Activated CD8-positive, alpha-beta T cell treated with anti-CD3 and anti-CD28 coated beads, Interleukin-2, amount 10 ng/mL, durations not matched to agents 7 days and 5 days (primary cell): Measurements from ENCODE around the gene PVALEF. TPM values are rescaled to one million over a fixed set of nuclear protein-coding genes. Genes with fewer than 3 reads are reported as not detected.

Experiments used
- ATAC-seq: fragments of 150-1000 bp; cut with Tn5 transposase; one replicate; pipeline ENCODE4 v1.10.0; 2021; ENCODE audit warnings: moderate library complexity
- CTCF ChIA-PET: fragments of 350-600 bp; sonication (Branson Sonifier 250); formaldehyde crosslinking; loops from one replicate; lab custom pipeline; 2021; ENCODE audit warnings: antibody characterized with exemption; lab: Charles Lee
- POLR2A ChIA-PET: fragments of 350-600 bp; sonication (Branson Sonifier 250); formaldehyde crosslinking; loops from one replicate; lab custom pipeline; 2021; ENCODE audit warnings: antibody characterized with exemption; lab: Charles Lee
- DNase-seq: peaks from one replicate; pipeline ENCODE4 v3.0.0-alpha.2; 2020
- H3K27ac Mint-ChIP-seq: one replicate; pipeline ENCODE4 v1.8.0; 2021; ENCODE audit warnings: mild to moderate bottlenecking, mixed read lengths
- H3K27me3 Mint-ChIP-seq: one replicate; pipeline ENCODE4 v1.8.0; 2021; ENCODE audit warnings: low read depth, mixed read lengths
- H3K36me3 Mint-ChIP-seq: one replicate; pipeline ENCODE4 v1.8.0; 2021; ENCODE audit warnings: low read depth, mixed read lengths
- H3K4me1 Mint-ChIP-seq: one replicate; pipeline ENCODE4 v1.8.0; 2021; ENCODE audit warnings: low read depth, mixed read lengths
- H3K4me3 Mint-ChIP-seq: one replicate; pipeline ENCODE4 v1.8.0; 2021; ENCODE audit warnings: mild to moderate bottlenecking, mixed read lengths
- H3K9me3 Mint-ChIP-seq: one replicate; pipeline ENCODE4 v1.8.0; 2022; ENCODE audit warnings: mixed read lengths; ENCODE audit not compliant: insufficient read depth
- total RNA-seq, 2 experiments: library from RNA; stranded (reverse); gene quantifications; one replicate each; pipeline ENCODE4 v1.2.3, GENCODE V29; 2021

PVALEF gene
- total RNA-seq, 2 experiments from 2014 or later = not detected

- no peak for DNase-seq
- H3K27me3 Mint-ChIP-seq = no peaks in the 10 kb centered on the region
- H3K4me3 Mint-ChIP-seq = no peak overlapping the region
- ATAC-seq = no peak
- H3K9me3 Mint-ChIP-seq = no peaks in the 10 kb centered on the region
- POLR2A ChIA-PET = no interaction called here
- CTCF ChIA-PET = no interaction called here
- H3K36me3 Mint-ChIP-seq = no peaks in the 10 kb centered on the region
- H3K27ac Mint-ChIP-seq = no peak overlapping the region
- H3K4me1 Mint-ChIP-seq = no peaks in the 10 kb centered on the region
Observed at GRCh38 chr17:81209141-81209540, 43.8 kb downstream of the PVALEF start.

DNA sequence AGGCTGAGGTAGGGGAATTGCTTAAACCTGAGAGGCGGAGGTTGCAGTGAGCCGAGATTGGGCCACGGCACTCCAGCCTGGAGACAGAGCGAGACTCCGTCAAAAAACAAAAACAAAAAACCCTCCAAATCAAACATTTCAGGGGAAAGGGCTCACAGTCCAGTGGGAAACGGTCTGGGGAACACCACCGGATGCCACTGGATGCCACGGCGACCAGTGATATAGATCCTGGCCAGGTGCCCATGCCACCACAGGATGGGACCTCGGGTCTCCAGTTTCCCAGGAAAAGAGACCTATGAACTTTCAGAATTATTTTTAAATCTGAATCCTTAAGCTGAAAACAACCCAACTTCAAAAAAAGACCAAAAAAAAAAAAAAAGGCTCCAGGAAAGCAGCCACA lies 45.2 kb downstream of the PVALEF start:
- H3K36me3 Mint-ChIP-seq = no peaks in the 10 kb centered on the region
- ChIA-PET CTCF (no interaction called here), POLR2A (interaction anchor here (0.6 kb wide), 1 partner anchor 24 kb away, joined by 3 read pairs; no protein-coding TSS in a partner anchor)
- no peak overlapping the region for H3K4me3 Mint-ChIP-seq
- H3K27me3 Mint-ChIP-seq = no peaks in the 10 kb centered on the region
- no peaks in the 10 kb centered on the region for H3K4me1 Mint-ChIP-seq
- H3K9me3 Mint-ChIP-seq = no peaks in the 10 kb centered on the region
- H3K27ac Mint-ChIP-seq = no peak overlapping the region
- DNase-seq (no peak), ATAC-seq (no peak)

DNA sequence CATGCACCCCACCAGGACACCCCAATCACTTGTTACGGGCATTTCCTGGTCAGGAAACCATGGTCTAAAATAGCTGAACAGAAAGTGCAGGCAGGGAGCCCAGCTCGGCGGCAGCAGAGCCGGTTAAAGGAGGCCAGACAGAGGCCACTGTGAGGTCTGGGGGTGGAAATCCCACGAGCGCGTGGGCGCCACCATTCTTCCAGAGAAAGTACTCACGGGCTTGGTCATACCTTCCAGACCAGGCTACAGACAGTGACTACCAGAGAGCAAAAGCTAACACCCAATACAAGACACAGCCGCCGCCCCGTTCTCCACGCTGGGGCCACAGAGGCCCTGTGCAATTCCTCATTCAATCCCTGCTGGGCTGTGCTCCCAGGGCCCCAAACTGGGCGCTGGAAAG lies 45.6 kb downstream of the PVALEF start:
- Mint-ChIP-seq H3K4me3 (no peak overlapping the region), H3K9me3 (no peaks in the 10 kb centered on the region), H3K36me3 (no peaks in the 10 kb centered on the region), H3K4me1 (no peaks in the 10 kb centered on the region), H3K27me3 (no peaks in the 10 kb centered on the region), H3K27ac (no peak overlapping the region)
- ChIA-PET CTCF (no interaction called here), POLR2A (interaction anchor here (0.6 kb wide), 1 partner anchor 25 kb away, joined by 3 read pairs; no protein-coding TSS in a partner anchor)
- ATAC-seq (no peak), DNase-seq (no peak)

- POLR2A ChIA-PET = interaction anchor here (0.5 kb wide), 1 partner anchor 23 kb away, joined by 3 read pairs; no protein-coding TSS in a partner anchor
- Mint-ChIP-seq H3K27ac (no peak overlapping the region), H3K36me3 (no peaks in the 10 kb centered on the region), H3K27me3 (no peaks in the 10 kb centered on the region), H3K9me3 (no peaks in the 10 kb centered on the region), H3K4me3 (no peak overlapping the region), H3K4me1 (no peaks in the 10 kb centered on the region)
- CTCF ChIA-PET = no interaction called here
- ATAC-seq = no peak
- DNase-seq = no peak
Observed at GRCh38 chr17:81212365-81212764, 47.1 kb downstream of the PVALEF start.

DNA sequence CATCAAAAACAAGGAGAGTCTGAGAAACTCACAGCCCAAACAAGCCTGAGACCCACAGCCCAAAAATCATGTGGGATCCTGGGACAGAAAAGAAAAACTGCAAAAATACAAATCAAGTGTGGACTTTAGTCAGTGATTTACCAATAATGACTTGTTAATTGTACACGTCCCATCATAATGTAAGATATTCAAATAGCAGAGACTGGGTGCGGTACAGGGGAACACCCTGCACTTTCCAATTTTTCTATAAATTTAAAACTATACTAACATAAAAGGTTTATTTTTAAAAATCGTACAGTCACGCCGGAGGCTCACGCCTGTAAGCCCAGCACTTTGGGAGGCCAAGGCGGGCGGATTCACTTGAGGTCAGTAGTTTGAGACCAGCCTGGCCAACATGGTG lies 48.7 kb downstream of the PVALEF start:
- DNase-seq = no peak
- peaks cover under 1% of the 10 kb centered on the region for H3K36me3 Mint-ChIP-seq
- no peak overlapping the region for H3K27ac Mint-ChIP-seq
- ATAC-seq = no peak
- no peak overlapping the region for H3K4me3 Mint-ChIP-seq
- POLR2A ChIA-PET = no interaction called here
- no peaks in the 10 kb centered on the region for H3K4me1 Mint-ChIP-seq
- no peaks in the 10 kb centered on the region for H3K9me3 Mint-ChIP-seq
- CTCF ChIA-PET = no interaction called here
- H3K27me3 Mint-ChIP-seq = no peaks in the 10 kb centered on the region

DNA sequence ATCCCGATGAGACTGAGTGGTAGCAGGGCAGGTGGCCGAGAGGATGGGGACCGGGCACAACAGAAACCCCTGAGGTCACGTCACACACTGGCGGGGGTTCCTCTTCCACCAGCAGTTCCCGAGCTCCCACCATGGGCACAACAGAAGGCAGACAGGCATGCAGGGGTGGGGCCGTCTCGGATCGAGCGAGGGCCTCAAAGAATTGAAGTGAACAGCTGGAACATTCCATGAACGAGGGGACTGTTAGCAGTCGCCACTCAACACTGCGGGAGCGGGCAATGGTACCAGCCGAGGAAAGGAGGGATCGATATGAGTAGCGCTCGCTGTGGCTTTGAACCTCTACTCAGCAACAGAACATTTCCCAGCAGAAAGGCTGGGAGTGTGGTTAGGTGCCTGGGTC lies 52.2 kb downstream of the PVALEF start:
- H3K4me1 Mint-ChIP-seq = peaks cover 10% of the 10 kb centered on the region
- peaks cover 2% of the 10 kb centered on the region for H3K36me3 Mint-ChIP-seq
- CTCF ChIA-PET = no interaction called here
- H3K4me3 Mint-ChIP-seq = no peak overlapping the region
- ATAC-seq = no peak
- no peak for DNase-seq
- H3K27me3 Mint-ChIP-seq = no peaks in the 10 kb centered on the region
- H3K9me3 Mint-ChIP-seq = no peaks in the 10 kb centered on the region
- POLR2A ChIA-PET = no interaction called here
- H3K27ac Mint-ChIP-seq = no peak overlapping the region

DNA sequence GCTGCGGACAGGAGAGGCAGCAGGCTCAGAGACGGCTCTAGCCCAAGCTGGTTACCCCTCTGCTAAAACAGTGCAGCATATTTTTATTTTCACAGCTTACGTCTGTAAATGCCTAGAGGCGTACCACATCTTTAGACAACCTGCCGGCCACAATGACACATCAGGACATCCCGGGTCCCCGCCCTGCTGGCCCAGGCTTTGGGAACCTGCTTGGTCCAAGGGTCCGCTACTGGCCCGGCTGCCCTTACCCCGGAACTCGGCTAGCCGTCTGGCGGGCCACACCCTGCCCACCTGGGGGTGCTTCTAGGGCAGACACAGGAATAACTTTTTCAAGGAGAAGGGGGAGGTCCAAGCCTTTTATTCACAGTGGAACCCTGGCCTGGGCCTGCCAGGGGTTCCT lies 53.2 kb downstream of the PVALEF start:
- Mint-ChIP-seq H3K4me1 (peaks cover 12% of the 10 kb centered on the region), H3K36me3 (peaks cover 2% of the 10 kb centered on the region), H3K9me3 (no peaks in the 10 kb centered on the region), H3K4me3 (no peak overlapping the region), H3K27me3 (no peaks in the 10 kb centered on the region), H3K27ac (no peak overlapping the region)
- ChIA-PET CTCF (no interaction called here), POLR2A (no interaction called here)
- no peak for DNase-seq
- no peak for ATAC-seq

DNA sequence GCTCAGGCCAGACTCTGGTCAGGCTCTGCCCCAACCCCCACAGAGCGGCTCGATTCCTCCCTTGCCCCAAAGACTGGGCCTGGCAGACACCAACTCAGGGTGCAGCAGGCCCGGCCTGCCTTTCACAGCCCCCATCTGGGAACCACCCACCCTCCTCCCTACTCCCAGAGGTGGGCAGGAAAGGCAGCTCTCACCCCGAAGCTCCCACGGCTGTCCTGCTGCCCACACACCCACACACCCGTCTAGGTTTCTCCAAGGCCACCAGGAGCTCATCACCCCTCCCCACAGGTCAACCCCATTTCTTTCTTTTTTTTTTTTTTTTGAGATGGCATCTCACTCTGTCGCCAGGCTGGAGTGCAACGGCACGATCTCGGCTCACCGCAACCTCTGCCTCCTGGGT lies 53.7 kb downstream of the PVALEF start:
- H3K27me3 Mint-ChIP-seq = no peaks in the 10 kb centered on the region
- ATAC-seq (no peak), DNase-seq (no peak)
- no peaks in the 10 kb centered on the region for H3K9me3 Mint-ChIP-seq
- no peak overlapping the region for H3K4me3 Mint-ChIP-seq
- H3K36me3 Mint-ChIP-seq = peaks cover 4% of the 10 kb centered on the region
- H3K27ac Mint-ChIP-seq = no peak overlapping the region
- ChIA-PET POLR2A (no interaction called here), CTCF (no interaction called here)
- H3K4me1 Mint-ChIP-seq = peaks cover 17% of the 10 kb centered on the region

- Mint-ChIP-seq H3K36me3 (peaks cover 4% of the 10 kb centered on the region), H3K27ac (no peak overlapping the region), H3K4me3 (no peak overlapping the region), H3K4me1 (peaks cover 17% of the 10 kb centered on the region), H3K9me3 (no peaks in the 10 kb centered on the region), H3K27me3 (no peaks in the 10 kb centered on the region)
- CTCF ChIA-PET = no interaction called here
- DNase-seq (no peak), ATAC-seq (no peak)
- POLR2A ChIA-PET = interaction anchor here (1.1 kb wide), 1 partner anchor 12 kb away, joined by 4 read pairs; no protein-coding TSS in a partner anchor
Observed at GRCh38 chr17:81219476-81220180, 54.3 kb downstream of the PVALEF start.

- POLR2A ChIA-PET = no interaction called here
- DNase-seq (no peak), ATAC-seq (no peak)
- CTCF ChIA-PET = interaction anchor here (0.6 kb wide), 1 partner anchor 79 kb away, joined by 4 read pairs; no protein-coding TSS in a partner anchor
- no peaks in the 10 kb centered on the region for H3K9me3 Mint-ChIP-seq
- H3K27ac Mint-ChIP-seq = peak overlapping the region; percentile 11
- peak overlapping the region; percentile 63 for H3K4me3 Mint-ChIP-seq
- H3K36me3 Mint-ChIP-seq = peaks cover 4% of the 10 kb centered on the region
- H3K4me1 Mint-ChIP-seq = peaks cover 17% of the 10 kb centered on the region
- H3K27me3 Mint-ChIP-seq = no peaks in the 10 kb centered on the region
Observed at GRCh38 chr17:81221371-81221841, 56.1 kb downstream of the PVALEF start.

DNA sequence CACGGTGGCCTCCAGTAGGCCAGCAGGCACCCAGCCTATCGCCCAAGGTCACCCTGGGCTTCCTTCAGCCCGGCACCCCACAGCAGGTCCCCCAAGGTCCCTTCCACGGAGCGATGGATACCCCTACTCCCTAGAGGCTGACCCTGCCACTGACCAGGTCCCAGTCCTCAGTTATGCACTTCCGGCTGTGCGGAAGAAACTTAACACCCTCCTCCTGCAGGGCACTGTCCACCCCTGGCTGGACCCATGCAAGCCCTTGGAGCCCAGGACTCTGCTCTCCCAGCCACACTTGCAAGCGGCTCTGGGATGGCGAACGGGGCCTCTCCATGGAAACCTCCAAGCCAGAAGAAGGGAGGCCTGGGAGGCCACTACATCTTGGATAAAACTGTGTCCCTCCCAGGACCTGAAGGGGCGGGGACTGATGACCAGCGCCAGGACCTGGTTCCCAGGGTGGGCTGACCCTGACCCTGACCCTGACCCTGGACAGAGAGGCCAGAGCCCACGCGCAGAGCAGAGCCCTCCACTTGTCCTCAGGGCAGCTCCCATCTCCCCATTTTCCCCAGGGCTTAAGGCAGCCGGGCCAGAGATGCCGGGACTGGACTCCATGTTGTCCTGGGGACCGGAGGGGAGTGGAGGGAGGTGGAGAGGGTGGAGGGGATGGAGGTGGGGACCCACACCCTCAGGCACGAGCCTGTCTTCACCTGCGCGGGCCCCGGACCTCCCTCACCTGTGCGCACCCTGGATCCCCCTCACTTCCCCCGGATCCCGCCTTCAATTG lies 56.7 kb downstream of the PVALEF start:
- DNase-seq = no peak
- Mint-ChIP-seq H3K4me3 (peak overlapping the region; percentile 63), H3K27ac (peak overlapping the region; percentile 11)

GRCh38 chr17:81222620-81222905 lies 57.3 kb downstream of the PVALEF start:
- POLR2A ChIA-PET = interaction anchor here (1.2 kb wide), 1 partner anchor 16 kb away, joined by 9 read pairs; the partner anchor contains the start of genes NDUFAF8 and TEPSIN
- no peak for ATAC-seq
- CTCF ChIA-PET = interaction anchor here (0.7 to 1.1 kb wide), 3 partner anchors 30 to 262 kb away, joined by 3 read pairs; no protein-coding TSS in a partner anchor
- Mint-ChIP-seq H3K36me3 (peaks cover 6% of the 10 kb centered on the region), H3K9me3 (no peaks in the 10 kb centered on the region), H3K4me1 (peaks cover 19% of the 10 kb centered on the region), H3K27ac (no peak overlapping the region), H3K27me3 (no peaks in the 10 kb centered on the region), H3K4me3 (peak overlapping the region; percentile 69)
- no peak for DNase-seq

More for the DNA sequence above, 56.7 kb downstream of the PVALEF start:
- Mint-ChIP-seq H3K9me3 (no peaks in the 10 kb centered on the region), H3K36me3 (peaks cover 4% of the 10 kb centered on the region), H3K4me1 (peaks cover 17% of the 10 kb centered on the region), H3K27me3 (no peaks in the 10 kb centered on the region)
- CTCF ChIA-PET = interaction anchor here (0.6 to 1.1 kb wide), 3 partner anchors 114 to 262 kb away, joined by 3 read pairs; no protein-coding TSS in a partner anchor
- POLR2A ChIA-PET = interaction anchor here (1.2 kb wide), 1 partner anchor 17 kb away, joined by 9 read pairs; the partner anchor contains the start of genes NDUFAF8 and TEPSIN
- ATAC-seq = no peak
